ENCODE data around the gene SPO11. TPM values are rescaled to one million over a fixed set of nuclear protein-coding genes. Genes with fewer than 3 reads are reported as not detected.

Gene SPO11
- polyA plus RNA-seq, 1 donor from 2014 or later = not detected

GRCh38 chr20:57289391-57290177 is 40.0 kb upstream of the SPO11 start:
- Histone ChIP-seq H3K4me3 (ENCODE audit: low read length) (no peak overlapping the region), H3K27ac (ENCODE audit: low read length) (no peak overlapping the region)

DNA sequence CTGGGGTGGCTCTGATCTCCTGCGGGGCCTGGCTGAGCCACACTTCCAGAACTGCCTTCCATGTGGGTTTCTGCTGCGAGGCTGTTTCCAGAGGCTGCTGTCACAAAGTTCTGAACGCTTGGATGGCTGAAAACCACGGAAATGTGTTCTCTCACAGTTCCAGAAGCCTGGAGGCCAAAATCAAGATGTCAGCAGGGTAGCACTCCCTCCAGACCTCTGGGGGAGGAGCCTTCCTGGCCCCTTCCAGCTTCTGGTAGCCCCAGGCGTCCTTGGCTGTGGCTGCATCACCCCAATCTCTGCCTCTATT is 39.5 kb upstream of the SPO11 start:
- TF ChIP-seq, protein P1, sequence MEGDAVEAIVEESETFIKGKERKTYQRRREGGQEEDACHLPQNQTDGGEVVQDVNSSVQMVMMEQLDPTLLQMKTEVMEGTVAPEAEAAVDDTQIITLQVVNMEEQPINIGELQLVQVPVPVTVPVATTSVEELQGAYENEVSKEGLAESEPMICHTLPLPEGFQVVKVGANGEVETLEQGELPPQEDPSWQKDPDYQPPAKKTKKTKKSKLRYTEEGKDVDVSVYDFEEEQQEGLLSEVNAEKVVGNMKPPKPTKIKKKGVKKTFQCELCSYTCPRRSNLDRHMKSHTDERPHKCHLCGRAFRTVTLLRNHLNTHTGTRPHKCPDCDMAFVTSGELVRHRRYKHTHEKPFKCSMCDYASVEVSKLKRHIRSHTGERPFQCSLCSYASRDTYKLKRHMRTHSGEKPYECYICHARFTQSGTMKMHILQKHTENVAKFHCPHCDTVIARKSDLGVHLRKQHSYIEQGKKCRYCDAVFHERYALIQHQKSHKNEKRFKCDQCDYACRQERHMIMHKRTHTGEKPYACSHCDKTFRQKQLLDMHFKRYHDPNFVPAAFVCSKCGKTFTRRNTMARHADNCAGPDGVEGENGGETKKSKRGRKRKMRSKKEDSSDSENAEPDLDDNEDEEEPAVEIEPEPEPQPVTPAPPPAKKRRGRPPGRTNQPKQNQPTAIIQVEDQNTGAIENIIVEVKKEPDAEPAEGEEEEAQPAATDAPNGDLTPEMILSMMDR (IDR thresholded peaks at IDR 0.05; ENCODE audit: poor library complexity, severe bottlenecking) = no peak
- TF ChIP-seq EZH2 (IDR thresholded peaks at IDR 0.05; ENCODE audit: borderline replicate concordance, insufficient read depth, low read length, poor library complexity, severe bottlenecking) (no peak), TAF1 (IDR thresholded peaks at IDR 0.05; ENCODE audit: low read depth) (no peak), SMC3 (conservative IDR thresholded peaks at IDR 0.05; ENCODE audit: poor library complexity) (no peak), EP300 (conservative IDR thresholded peaks at IDR 0.05; ENCODE audit: poor library complexity, severe bottlenecking) (no peak), MXI1 (conservative IDR thresholded peaks at IDR 0.05; ENCODE audit: poor library complexity, severe bottlenecking) (no peak), POLR2AphosphoS5 (IDR thresholded peaks at IDR 0.05) (no peak), RAD21 (conservative IDR thresholded peaks at IDR 0.05) (no peak)
- TF ChIP-seq, protein P2, sequence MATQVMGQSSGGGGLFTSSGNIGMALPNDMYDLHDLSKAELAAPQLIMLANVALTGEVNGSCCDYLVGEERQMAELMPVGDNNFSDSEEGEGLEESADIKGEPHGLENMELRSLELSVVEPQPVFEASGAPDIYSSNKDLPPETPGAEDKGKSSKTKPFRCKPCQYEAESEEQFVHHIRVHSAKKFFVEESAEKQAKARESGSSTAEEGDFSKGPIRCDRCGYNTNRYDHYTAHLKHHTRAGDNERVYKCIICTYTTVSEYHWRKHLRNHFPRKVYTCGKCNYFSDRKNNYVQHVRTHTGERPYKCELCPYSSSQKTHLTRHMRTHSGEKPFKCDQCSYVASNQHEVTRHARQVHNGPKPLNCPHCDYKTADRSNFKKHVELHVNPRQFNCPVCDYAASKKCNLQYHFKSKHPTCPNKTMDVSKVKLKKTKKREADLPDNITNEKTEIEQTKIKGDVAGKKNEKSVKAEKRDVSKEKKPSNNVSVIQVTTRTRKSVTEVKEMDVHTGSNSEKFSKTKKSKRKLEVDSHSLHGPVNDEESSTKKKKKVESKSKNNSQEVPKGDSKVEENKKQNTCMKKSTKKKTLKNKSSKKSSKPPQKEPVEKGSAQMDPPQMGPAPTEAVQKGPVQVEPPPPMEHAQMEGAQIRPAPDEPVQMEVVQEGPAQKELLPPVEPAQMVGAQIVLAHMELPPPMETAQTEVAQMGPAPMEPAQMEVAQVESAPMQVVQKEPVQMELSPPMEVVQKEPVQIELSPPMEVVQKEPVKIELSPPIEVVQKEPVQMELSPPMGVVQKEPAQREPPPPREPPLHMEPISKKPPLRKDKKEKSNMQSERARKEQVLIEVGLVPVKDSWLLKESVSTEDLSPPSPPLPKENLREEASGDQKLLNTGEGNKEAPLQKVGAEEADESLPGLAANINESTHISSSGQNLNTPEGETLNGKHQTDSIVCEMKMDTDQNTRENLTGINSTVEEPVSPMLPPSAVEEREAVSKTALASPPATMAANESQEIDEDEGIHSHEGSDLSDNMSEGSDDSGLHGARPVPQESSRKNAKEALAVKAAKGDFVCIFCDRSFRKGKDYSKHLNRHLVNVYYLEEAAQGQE (IDR thresholded peaks at IDR 0.05; ENCODE audit: borderline replicate concordance) = no peak
- Histone ChIP-seq H3K27me3 (ENCODE audit: insufficient read depth, low read depth, low read length) (peaks cover 6% of the 10 kb centered on the region), H3F3A (ENCODE audit: insufficient read depth, low read length, poor library complexity, severe bottlenecking) (no peaks in the 10 kb centered on the region), H3K79me2 (replicated peaks; ENCODE audit: insufficient read depth, low read length) (no peaks in the 10 kb centered on the region), H3K9me3 (ENCODE audit: low read length) (no peaks in the 10 kb centered on the region), H3K4me2 (ENCODE audit: low read length) (no peak overlapping the region), H3K9me2 (ENCODE audit: insufficient read depth, low read length) (no peaks in the 10 kb centered on the region), H3K4me3 (ENCODE audit: low read length) (no peak overlapping the region), H3K9ac (ENCODE audit: low read length) (no peak overlapping the region), H2AFZ (ENCODE audit: low read depth, low read length) (no peak overlapping the region), H3K36me3 (ENCODE audit: insufficient read depth, low read length) (no peaks in the 10 kb centered on the region), H3K27ac (ENCODE audit: low read length) (no peak overlapping the region), H4K20me1 (ENCODE audit: insufficient read depth) (no peaks in the 10 kb centered on the region)

More at GRCh38 chr20:57289391-57290177, 40.0 kb upstream of the SPO11 start:
- Histone ChIP-seq H4K20me1 (ENCODE audit: insufficient read depth) (no peaks in the 10 kb centered on the region), H2AFZ (ENCODE audit: low read depth, low read length) (no peak overlapping the region), H3F3A (ENCODE audit: insufficient read depth, low read length, poor library complexity, severe bottlenecking) (no peaks in the 10 kb centered on the region), H3K9me2 (ENCODE audit: insufficient read depth, low read length) (no peaks in the 10 kb centered on the region), H3K27me3 (ENCODE audit: insufficient read depth, low read depth, low read length) (peaks cover 6% of the 10 kb centered on the region), H3K79me2 (replicated peaks; ENCODE audit: insufficient read depth, low read length) (no peaks in the 10 kb centered on the region), H3K4me2 (ENCODE audit: low read length) (no peak overlapping the region), H3K9ac (ENCODE audit: low read length) (no peak overlapping the region), H3K9me3 (ENCODE audit: low read length) (no peaks in the 10 kb centered on the region), H3K36me3 (ENCODE audit: insufficient read depth, low read length) (no peaks in the 10 kb centered on the region)
- TF ChIP-seq MXI1 (conservative IDR thresholded peaks at IDR 0.05; ENCODE audit: poor library complexity, severe bottlenecking) (no peak), POLR2AphosphoS5 (IDR thresholded peaks at IDR 0.05) (no peak), EP300 (conservative IDR thresholded peaks at IDR 0.05; ENCODE audit: poor library complexity, severe bottlenecking) (no peak), RAD21 (conservative IDR thresholded peaks at IDR 0.05) (no peak), EZH2 (IDR thresholded peaks at IDR 0.05; ENCODE audit: borderline replicate concordance, insufficient read depth, low read length, poor library complexity, severe bottlenecking) (no peak), TAF1 (IDR thresholded peaks at IDR 0.05; ENCODE audit: low read depth) (no peak), SMC3 (conservative IDR thresholded peaks at IDR 0.05; ENCODE audit: poor library complexity) (no peak)
- TF ChIP-seq, protein P2 (IDR thresholded peaks at IDR 0.05; ENCODE audit: borderline replicate concordance) = no peak
- TF ChIP-seq, protein P1 (IDR thresholded peaks at IDR 0.05; ENCODE audit: poor library complexity, severe bottlenecking) = no peak
